Glutamatergic neuron (in vitro differentiated cells): ENCODE data around the gene PTPN7. TPM values are rescaled to one million over a fixed set of nuclear protein-coding genes. Genes with fewer than 3 reads are reported as not detected.
A peak's percentile ranks its signal among the peaks of the same experiment; 100 is the strongest.
"Not testable (repeated sequence)": the region's sequence is repeated elsewhere in the genome, so short reads cannot be mapped to it uniquely, and the experiment has no call there.

ENCODE experiments used
- DNase-seq: peaks from one replicate; pipeline ENCODE4 v3.0.0; 2022
- H3K27ac Mint-ChIP-seq: one replicate; pipeline ENCODE4 v1.8.0; 2020; ENCODE audit warnings: mild to moderate bottlenecking, mixed read lengths, inconsistent platforms; ENCODE audit not compliant: unreplicated experiment
- H3K27me3 Mint-ChIP-seq: one replicate; pipeline ENCODE4 v1.8.0; 2020; ENCODE audit warnings: mild to moderate bottlenecking, moderate library complexity, mixed read lengths, inconsistent platforms; ENCODE audit not compliant: unreplicated experiment
- H3K36me3 Mint-ChIP-seq: one replicate; pipeline ENCODE4 v1.8.0; 2020; ENCODE audit warnings: mild to moderate bottlenecking, mixed read lengths, inconsistent platforms; ENCODE audit not compliant: unreplicated experiment
- H3K4me1 Mint-ChIP-seq: one replicate; pipeline ENCODE4 v1.8.0; 2020; ENCODE audit warnings: mild to moderate bottlenecking, low read depth, mixed read lengths, inconsistent platforms; ENCODE audit not compliant: unreplicated experiment
- H3K4me3 Mint-ChIP-seq: one replicate; pipeline ENCODE4 v1.8.0; 2020; ENCODE audit warnings: mild to moderate bottlenecking, mixed read lengths, inconsistent platforms; ENCODE audit not compliant: unreplicated experiment
- H3K9me3 Mint-ChIP-seq: one replicate; pipeline ENCODE4 v1.8.0; 2020; ENCODE audit warnings: mild to moderate bottlenecking, moderate library complexity, mixed read lengths, inconsistent platforms; ENCODE audit not compliant: unreplicated experiment
- CTCF ChIP-seq: fragments of 200-600 bp; sonication (generic); IDR thresholded peaks from one replicate; pipeline ENCODE4 v1.5.0; 2021; ENCODE audit not compliant: partially characterized antibody, unreplicated experiment
- total RNA-seq: library from RNA; stranded (reverse); fragmentation: NEBNext Ultra II Directional; extraction: Animal tissue kit (Norgen Biotek cat#: 25700); gene quantifications from one replicate; pipeline ENCODE4 v1.2.1, GENCODE V29; 2021; ENCODE audit not compliant: unreplicated experiment

The PTPN7 gene
- total RNA-seq, 1 donor from 2014 or later: not detected

DNA sequence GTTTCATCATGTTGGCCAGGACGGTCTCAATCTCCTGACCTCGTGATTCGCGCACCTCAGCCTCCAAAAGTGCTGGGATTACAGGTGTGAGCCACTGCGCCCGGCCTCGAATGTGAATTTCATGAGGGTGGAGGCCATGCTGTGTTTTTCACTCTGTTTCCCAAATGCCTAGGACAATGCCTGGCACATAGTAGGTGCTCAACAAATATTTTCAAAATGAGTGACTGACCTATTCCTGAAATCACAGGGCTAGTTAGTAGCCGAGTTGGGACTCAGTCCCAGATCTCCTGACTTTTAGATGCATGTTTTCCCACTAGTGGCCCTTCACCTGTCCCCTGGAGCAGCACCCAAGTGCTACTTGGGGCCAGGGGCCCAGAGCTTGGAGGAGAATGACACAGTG lies 44.1 kb downstream of the PTPN7 start:
- DNase-seq: no peak
- Mint-ChIP-seq H3K27me3 (peaks cover 2% of the 10 kb centered on the region), H3K27ac (no peak overlapping the region), H3K4me1 (peaks cover 3% of the 10 kb centered on the region), H3K4me3 (no peak overlapping the region), H3K9me3 (peaks cover 4% of the 10 kb centered on the region), H3K36me3 (no peaks in the 10 kb centered on the region)
- no peak for TF ChIP-seq CTCF

- Mint-ChIP-seq H3K9me3 (peaks cover 5% of the 10 kb centered on the region), H3K27ac (no peak overlapping the region), H3K27me3 (peaks cover 2% of the 10 kb centered on the region), H3K4me3 (peak overlapping the region; percentile 39), H3K4me1 (peaks cover 3% of the 10 kb centered on the region), H3K36me3 (no peaks in the 10 kb centered on the region)
- DNase-seq: no peak
- no peak for TF ChIP-seq CTCF
Measured at GRCh38 chr1:202113690-202114300, 46.6 kb downstream of the PTPN7 start.

- H3K27me3 Mint-ChIP-seq: no peaks in the 10 kb centered on the region
- H3K4me1 Mint-ChIP-seq: peaks cover 3% of the 10 kb centered on the region
- H3K9me3 Mint-ChIP-seq: peaks cover 6% of the 10 kb centered on the region
- no peak overlapping the region for H3K27ac Mint-ChIP-seq
- no peaks in the 10 kb centered on the region for H3K36me3 Mint-ChIP-seq
- DNase-seq: no peak
- no peak for TF ChIP-seq CTCF
- H3K4me3 Mint-ChIP-seq: peak overlapping the region; percentile 39
Measured at GRCh38 chr1:202112859-202113689, 47.3 kb downstream of the PTPN7 start.

DNA sequence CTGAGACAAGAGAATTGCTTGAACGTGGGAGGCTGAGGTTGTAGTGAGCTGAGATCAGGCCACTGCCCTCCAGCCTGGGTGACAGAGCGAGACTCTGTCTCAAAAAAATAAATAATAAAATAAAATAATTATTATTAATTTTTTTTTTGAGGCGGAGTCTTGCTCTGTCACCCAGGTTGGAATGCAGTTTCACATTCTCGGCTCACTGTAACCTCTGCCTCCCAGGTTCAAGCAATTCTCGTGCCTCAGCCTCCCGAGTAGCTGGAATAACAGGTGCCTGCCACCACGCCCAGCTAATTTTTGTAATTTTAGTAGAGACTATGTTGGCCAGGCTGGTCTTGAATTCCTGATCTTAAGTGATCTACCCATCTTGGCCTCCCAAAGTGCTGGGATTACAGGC lies 48.8 kb downstream of the PTPN7 start:
- not testable (repeated sequence) for H3K27ac Mint-ChIP-seq, H3K4me1 Mint-ChIP-seq, H3K4me3 Mint-ChIP-seq, H3K27me3 Mint-ChIP-seq, DNase-seq, H3K36me3 Mint-ChIP-seq, H3K9me3 Mint-ChIP-seq

GRCh38 chr1:202110977-202111376 lies 49.4 kb downstream of the PTPN7 start:
- H3K27me3 Mint-ChIP-seq: no peaks in the 10 kb centered on the region
- no peak overlapping the region for H3K4me3 Mint-ChIP-seq
- H3K4me1 Mint-ChIP-seq: peaks cover 9% of the 10 kb centered on the region
- TF ChIP-seq CTCF: no peak
- DNase-seq: no peak
- no peak overlapping the region for H3K27ac Mint-ChIP-seq
- H3K36me3 Mint-ChIP-seq: no peaks in the 10 kb centered on the region
- peaks cover 4% of the 10 kb centered on the region for H3K9me3 Mint-ChIP-seq
